ENCODE measurements around the gene MYH9. TPM values are rescaled to one million over a fixed set of nuclear protein-coding genes. Genes with fewer than 3 reads are reported as not detected.

Gene MYH9
- total RNA-seq, 4 donors from 2014 or later = 241 to 387 (median 358) TPM

DNA sequence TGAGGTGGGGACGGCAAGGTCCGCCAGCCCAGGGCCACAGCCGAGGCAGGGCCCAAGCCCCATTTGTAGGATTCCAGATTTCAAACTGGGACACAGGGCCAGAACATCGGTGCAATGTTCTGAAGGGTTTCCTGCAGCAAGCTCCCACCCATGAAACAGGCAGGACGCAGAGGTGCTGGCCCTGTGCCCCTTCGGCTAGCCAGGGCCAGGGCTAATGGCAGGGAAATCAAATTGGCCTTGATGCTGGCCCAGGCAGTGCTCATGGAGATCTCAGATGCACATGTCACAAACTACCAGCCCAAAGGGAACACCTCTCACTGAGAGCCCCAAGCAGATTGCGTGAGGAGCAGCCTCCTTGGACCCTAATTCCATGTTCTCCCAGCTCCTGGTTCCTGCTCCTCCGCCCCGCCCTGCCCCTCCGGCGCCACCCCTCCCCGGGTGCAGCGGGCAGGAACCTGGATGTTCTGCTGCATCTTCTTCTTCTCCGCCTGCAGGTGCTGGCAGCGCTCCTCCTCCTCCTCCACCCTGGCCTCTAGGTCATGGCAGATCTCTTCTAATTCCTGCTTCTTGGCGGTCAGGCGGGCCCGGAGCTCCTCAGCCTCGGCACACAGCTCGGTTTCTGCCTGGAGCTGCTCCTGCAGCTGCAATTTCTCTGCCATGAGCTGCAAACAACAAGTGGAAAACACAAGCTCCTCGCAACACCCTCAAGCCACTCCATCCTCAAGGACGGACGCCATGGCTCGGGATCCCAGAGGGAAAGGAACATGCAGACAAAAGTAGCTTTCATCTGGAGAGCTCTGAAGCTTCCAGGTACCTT, 87.2 kb downstream of the MYH9 start:
- peaks cover 0 to 52% (median 49%) of the 10 kb centered on the region in 4 donors for H3K4me1 ChIP-seq
- intact Hi-C loops (cut with DNase I) = loop anchor here (2.0 kb wide), 1 partner anchor 170 kb away; no protein-coding TSS in a partner anchor

DNA sequence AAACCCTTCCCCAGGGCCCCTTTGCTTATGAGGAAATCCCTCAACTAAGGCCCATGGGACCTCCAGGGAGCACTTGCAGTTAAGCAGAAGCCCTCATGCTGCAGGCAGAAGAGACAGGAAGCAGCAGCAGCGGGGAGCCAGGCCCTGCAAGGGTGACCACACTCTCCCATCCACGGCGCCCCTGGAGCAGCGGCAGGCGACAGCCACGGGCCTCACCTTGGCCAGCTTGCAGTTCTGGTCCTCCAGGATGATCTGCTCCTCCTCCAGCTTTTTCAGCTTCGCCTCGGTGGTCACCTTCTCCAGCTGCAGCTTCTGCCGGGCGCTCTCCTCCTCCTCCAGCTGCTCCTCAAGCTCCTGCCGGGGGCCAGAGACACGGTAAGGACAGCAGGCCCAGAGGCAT, 87.9 kb downstream of the MYH9 start:
- Histone ChIP-seq H3K9me3 (no peaks in the 10 kb centered on the region), H3K4me1 (peaks cover 0 to 45% (median 43%) of the 10 kb centered on the region in 4 donors), H3K4me3 (no peak overlapping the region), H3K27me3 (no peaks in the 10 kb centered on the region), H3K27ac (replicated peaks in 1 of 4) (peak overlapping the region; percentile 78 to 89 (median 84)), H3K36me3 (peaks cover 97 to 100% (median 99%) of the 10 kb centered on the region in 4 donors)
- no peak for TF ChIP-seq POLR2AphosphoS5 (IDR thresholded peaks at IDR 0.05)
- TF ChIP-seq, protein P1, sequence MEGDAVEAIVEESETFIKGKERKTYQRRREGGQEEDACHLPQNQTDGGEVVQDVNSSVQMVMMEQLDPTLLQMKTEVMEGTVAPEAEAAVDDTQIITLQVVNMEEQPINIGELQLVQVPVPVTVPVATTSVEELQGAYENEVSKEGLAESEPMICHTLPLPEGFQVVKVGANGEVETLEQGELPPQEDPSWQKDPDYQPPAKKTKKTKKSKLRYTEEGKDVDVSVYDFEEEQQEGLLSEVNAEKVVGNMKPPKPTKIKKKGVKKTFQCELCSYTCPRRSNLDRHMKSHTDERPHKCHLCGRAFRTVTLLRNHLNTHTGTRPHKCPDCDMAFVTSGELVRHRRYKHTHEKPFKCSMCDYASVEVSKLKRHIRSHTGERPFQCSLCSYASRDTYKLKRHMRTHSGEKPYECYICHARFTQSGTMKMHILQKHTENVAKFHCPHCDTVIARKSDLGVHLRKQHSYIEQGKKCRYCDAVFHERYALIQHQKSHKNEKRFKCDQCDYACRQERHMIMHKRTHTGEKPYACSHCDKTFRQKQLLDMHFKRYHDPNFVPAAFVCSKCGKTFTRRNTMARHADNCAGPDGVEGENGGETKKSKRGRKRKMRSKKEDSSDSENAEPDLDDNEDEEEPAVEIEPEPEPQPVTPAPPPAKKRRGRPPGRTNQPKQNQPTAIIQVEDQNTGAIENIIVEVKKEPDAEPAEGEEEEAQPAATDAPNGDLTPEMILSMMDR (IDR thresholded peaks at IDR 0.05) = no peak
- no peak for TF ChIP-seq POLR2A (IDR thresholded peaks at IDR 0.05; ENCODE audit: low read depth)
- TF ChIP-seq EP300 (IDR thresholded peaks at IDR 0.05) = no peak
- no peak for DNase-seq (ENCODE audit: extremely low spot score)
- WGBS = 85% methylated on average over 12 of the region's 12 CpGs
- intact Hi-C loops (cut with DNase I) = loop anchor here (2.0 kb wide), 1 partner anchor 171 kb away; no protein-coding TSS in a partner anchor

More for the DNA sequence above, 87.2 kb downstream of the MYH9 start:
- TF ChIP-seq POLR2A (IDR thresholded peaks at IDR 0.05; ENCODE audit: low read depth) (no peak), POLR2AphosphoS5 (IDR thresholded peaks at IDR 0.05) (no peak), EP300 (IDR thresholded peaks at IDR 0.05) (no peak)
- TF ChIP-seq, protein P1 (IDR thresholded peaks at IDR 0.05) = no peak
- no peak overlapping the region for H3K4me3 ChIP-seq
- peaks cover 97 to 100% (median 99%) of the 10 kb centered on the region in 4 donors for H3K36me3 ChIP-seq
- H3K27ac ChIP-seq (replicated peaks in 1 of 4) = peak overlapping the region; percentile 78 to 89 (median 84)
- H3K27me3 ChIP-seq = no peaks in the 10 kb centered on the region
- no peak for DNase-seq (ENCODE audit: extremely low spot score)
- H3K9me3 ChIP-seq = no peaks in the 10 kb centered on the region
- WGBS = 80% methylated on average over 24 of the region's 24 CpGs

DNA sequence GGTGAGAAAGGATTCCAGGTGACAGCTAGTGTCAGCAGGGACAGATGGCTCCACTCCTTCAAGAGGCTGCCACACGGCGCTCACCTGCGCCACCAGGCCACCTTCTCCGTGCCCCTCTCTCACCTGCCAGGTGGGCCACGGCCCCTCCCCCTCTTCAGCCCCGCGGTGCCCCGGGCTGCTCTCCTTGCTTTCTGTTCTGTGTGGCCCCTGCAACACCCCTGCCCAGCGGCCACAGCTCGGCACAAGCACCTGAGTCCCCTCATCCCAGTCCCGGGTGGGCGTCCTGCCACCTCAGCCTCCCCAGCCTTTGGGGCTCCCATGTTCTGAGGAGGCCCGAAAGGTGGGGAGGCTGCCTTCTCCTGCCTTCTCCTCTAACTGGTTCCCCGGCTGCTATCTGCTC, 88.5 kb downstream of the MYH9 start:
- no peak overlapping the region for H3K4me3 ChIP-seq
- no peaks in the 10 kb centered on the region for H3K27me3 ChIP-seq
- H3K27ac ChIP-seq (replicated peaks in 1 of 4) = peak overlapping the region; percentile 78 to 89 (median 84)
- TF ChIP-seq POLR2A (IDR thresholded peaks at IDR 0.05; ENCODE audit: low read depth) (no peak), EP300 (IDR thresholded peaks at IDR 0.05) (no peak), POLR2AphosphoS5 (IDR thresholded peaks at IDR 0.05) (no peak)
- TF ChIP-seq, protein P1 (IDR thresholded peaks at IDR 0.05) = no peak
- 87% methylated on average over 13 of the region's 14 CpGs for WGBS
- no peaks in the 10 kb centered on the region for H3K9me3 ChIP-seq
- H3K4me1 ChIP-seq = peaks cover 0 to 39% (median 36%) of the 10 kb centered on the region in 4 donors
- peaks cover 97 to 100% (median 99%) of the 10 kb centered on the region in 4 donors for H3K36me3 ChIP-seq
- no peak for DNase-seq (ENCODE audit: extremely low spot score)
- intact Hi-C loops (cut with DNase I) = no loop called here

DNA sequence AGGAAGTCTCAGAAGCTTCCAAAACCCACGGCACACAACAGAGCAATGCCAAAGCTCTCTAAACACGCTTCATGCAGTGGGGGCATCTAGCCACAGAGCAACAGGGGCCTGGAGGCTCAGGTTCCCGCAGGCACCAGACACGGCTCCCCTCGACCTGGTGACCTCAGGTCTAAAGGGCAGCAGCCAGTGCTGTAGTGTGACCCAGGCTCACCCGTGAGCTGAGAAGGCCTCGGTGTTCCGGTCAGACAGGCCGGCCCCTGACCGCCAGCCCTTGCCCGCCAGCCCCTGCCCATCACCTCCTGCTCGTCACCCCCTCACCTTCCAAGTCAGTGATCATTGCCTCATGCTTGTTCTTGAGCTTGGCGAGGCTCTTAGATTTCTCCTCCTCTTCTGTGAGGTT, 89.2 kb downstream of the MYH9 start:
- H3K27me3 ChIP-seq = no peaks in the 10 kb centered on the region
- H3K36me3 ChIP-seq = peaks cover 97 to 100% (median 99%) of the 10 kb centered on the region in 4 donors
- peaks cover 0 to 32% (median 29%) of the 10 kb centered on the region in 4 donors for H3K4me1 ChIP-seq
- TF ChIP-seq POLR2AphosphoS5 (IDR thresholded peaks at IDR 0.05) = peak in 1 of 2 donors; percentile 4
- no peak for TF ChIP-seq EP300 (IDR thresholded peaks at IDR 0.05)
- no peak for TF ChIP-seq POLR2A (IDR thresholded peaks at IDR 0.05; ENCODE audit: low read depth)
- no peak for DNase-seq (ENCODE audit: extremely low spot score)
- intact Hi-C loops (cut with DNase I) = no loop called here
- WGBS = 80% methylated on average over 5 of the region's 13 CpGs
- no peaks in the 10 kb centered on the region for H3K9me3 ChIP-seq
- peak overlapping the region; percentile 78 to 89 (median 84) for H3K27ac ChIP-seq (replicated peaks in 1 of 4)
- no peak overlapping the region for H3K4me3 ChIP-seq

DNA sequence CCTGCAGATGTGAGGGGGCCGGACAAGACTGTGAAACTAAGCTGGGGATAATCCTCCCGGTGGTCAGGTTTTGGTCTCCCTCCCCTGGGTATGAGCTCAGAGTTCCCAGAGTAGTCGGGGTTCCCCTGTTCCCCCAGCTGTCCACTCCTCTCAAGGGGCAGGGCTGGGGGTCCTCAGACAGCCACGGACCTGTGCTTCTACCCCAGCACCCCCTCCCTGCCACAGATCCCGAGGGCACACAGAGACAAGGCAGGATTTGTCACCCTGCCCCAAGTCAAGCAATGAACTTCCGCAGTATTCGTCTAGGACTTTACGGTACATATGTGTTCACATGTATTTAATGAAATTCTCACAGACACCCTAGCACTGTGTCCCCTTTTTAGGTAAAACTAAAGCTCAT, 89.6 kb downstream of the MYH9 start:
- Histone ChIP-seq H3K4me1 (peaks cover 0 to 27% (median 25%) of the 10 kb centered on the region in 4 donors), H3K27me3 (no peaks in the 10 kb centered on the region), H3K36me3 (peaks cover 99 to 100% (median 100%) of the 10 kb centered on the region in 4 donors), H3K9me3 (no peaks in the 10 kb centered on the region), H3K4me3 (no peak overlapping the region), H3K27ac (replicated peaks in 1 of 4) (peak overlapping the region; percentile 78 to 89 (median 84))
- TF ChIP-seq POLR2A (IDR thresholded peaks at IDR 0.05; ENCODE audit: low read depth) = no peak
- TF ChIP-seq EP300 (IDR thresholded peaks at IDR 0.05) = no peak
- TF ChIP-seq, protein P1 (IDR thresholded peaks at IDR 0.05) = no peak
- no peak for TF ChIP-seq POLR2AphosphoS5 (IDR thresholded peaks at IDR 0.05)
- intact Hi-C loops (cut with DNase I) = no loop called here
- 78% methylated on average over 8 of the region's 8 CpGs for WGBS
- DNase-seq (ENCODE audit: extremely low spot score) = no peak

Data from esophagus muscularis mucosa (tissue), 4 donors.